Suppressor macrophage (primary cell): ENCODE results near the gene KRTAP12-4.

ENCODE experiments used
- DNase-seq, 4 experiments: peaks; one replicate each; pipeline ENCODE4 v3.0.0-alpha.2; 2020 to 2022

Gene KRTAP12-4

DNA sequence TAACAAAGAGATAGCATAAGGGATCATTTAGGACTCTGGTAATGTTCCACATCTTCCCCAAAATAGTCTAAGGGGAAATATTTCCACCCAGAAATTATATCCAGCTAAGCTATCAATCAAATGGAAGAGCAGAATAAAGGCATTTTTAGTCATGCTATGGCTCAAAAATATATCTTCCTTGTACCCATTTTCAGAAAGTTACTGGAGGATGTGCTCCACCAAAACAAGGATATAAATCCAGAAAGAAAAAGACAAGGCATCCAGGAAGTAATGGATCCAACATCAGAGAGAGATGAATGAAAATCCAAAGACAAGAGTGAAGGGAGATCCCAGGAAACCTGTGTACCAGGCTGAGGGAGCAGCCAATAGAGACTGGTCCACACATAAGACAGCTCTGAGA is 45.3 kb downstream of the KRTAP12-4 start:
- no peak for DNase-seq

- no peak for DNase-seq
These were observed 48.0 kb downstream of the KRTAP12-4 start for GRCh38 chr21:44606495-44606894.
